ENCODE measurements around the gene CLEC1A. TPM values are rescaled to one million over a fixed set of nuclear protein-coding genes. Genes with fewer than 3 reads are reported as not detected.

The CLEC1A gene
- polyA plus RNA-seq, 1 experiment: not detected

GRCh38 chr12:10136637-10137205 lies 37.9 kb upstream of the CLEC1A start:
- CTCF ChIA-PET: interaction anchor here (1.0 to 1.7 kb wide), 5 partner anchors 16 to 394 kb away, joined by 3 to 7 read pairs (median 5); no protein-coding TSS in a partner anchor
- no peaks in the 10 kb centered on the region for H3K27me3 ChIP-seq (ENCODE audit: control insufficient read depth, insufficient read depth, low read length)
- TF ChIP-seq CTCF (IDR thresholded peaks at IDR 0.05; ENCODE audit: low read depth, low read length): no peak
- DNase-seq (ENCODE audit: low read depth, low spot score): no peak
- H3K9me3 ChIP-seq (ENCODE audit: control insufficient read depth, insufficient read depth, low read length): no peaks in the 10 kb centered on the region
- no peak overlapping the region for H3K27ac ChIP-seq (ENCODE audit: low read depth, low read length)
- no peak overlapping the region for H3K4me3 ChIP-seq (ENCODE audit: low read depth, low read length)
- POLR2A ChIA-PET: no interaction called here

- H3K27me3 ChIP-seq (ENCODE audit: control insufficient read depth, insufficient read depth, low read length): no peaks in the 10 kb centered on the region
- no peak overlapping the region for H3K27ac ChIP-seq (ENCODE audit: low read depth, low read length)
- no peak overlapping the region for H3K4me3 ChIP-seq (ENCODE audit: low read depth, low read length)
- DNase-seq (ENCODE audit: low read depth, low spot score): no peak
- no peaks in the 10 kb centered on the region for H3K9me3 ChIP-seq (ENCODE audit: control insufficient read depth, insufficient read depth, low read length)
- no peak for TF ChIP-seq CTCF (IDR thresholded peaks at IDR 0.05; ENCODE audit: low read depth, low read length)
- CTCF ChIA-PET: interaction anchor here (0.8 to 1.7 kb wide), 6 partner anchors 18 to 392 kb away, joined by 3 to 11 read pairs (median 4); partner anchors contain the start of gene CLEC12B
- POLR2A ChIA-PET: no interaction called here
Observed at GRCh38 chr12:10135126-10135525, 36.3 kb upstream of the CLEC1A start.

- Histone ChIP-seq H3K4me3 (ENCODE audit: low read depth, low read length) (no peak overlapping the region), H3K27me3 (ENCODE audit: control insufficient read depth, insufficient read depth, low read length) (no peaks in the 10 kb centered on the region), H3K9me3 (ENCODE audit: control insufficient read depth, insufficient read depth, low read length) (no peaks in the 10 kb centered on the region), H3K27ac (ENCODE audit: low read depth, low read length) (no peak overlapping the region)
- CTCF ChIA-PET: interaction anchor here (0.6 to 1.5 kb wide), 3 partner anchors 10 to 382 kb away, joined by 3 to 6 read pairs (median 6); partner anchors contain the start of gene CLEC12B
- TF ChIP-seq CTCF (IDR thresholded peaks at IDR 0.05; ENCODE audit: low read depth, low read length): no peak
- POLR2A ChIA-PET: no interaction called here
- DNase-seq (ENCODE audit: low read depth, low spot score): no peak
Observed at GRCh38 chr12:10132850-10133370, 34.1 kb upstream of the CLEC1A start.

- no peaks in the 10 kb centered on the region for H3K27me3 ChIP-seq (ENCODE audit: control insufficient read depth, insufficient read depth, low read length)
- H3K27ac ChIP-seq (ENCODE audit: low read depth, low read length): no peak overlapping the region
- ChIA-PET CTCF (interaction anchor here (0.6 to 2.6 kb wide), 3 partner anchors 9 to 97 kb away, joined by 3 to 11 read pairs (median 4); no protein-coding TSS in a partner anchor), POLR2A (no interaction called here)
- no peaks in the 10 kb centered on the region for H3K9me3 ChIP-seq (ENCODE audit: control insufficient read depth, insufficient read depth, low read length)
- no peak overlapping the region for H3K4me3 ChIP-seq (ENCODE audit: low read depth, low read length)
- TF ChIP-seq CTCF (IDR thresholded peaks at IDR 0.05; ENCODE audit: low read depth, low read length): no peak
- no peak for DNase-seq (ENCODE audit: low read depth, low spot score)
Observed at GRCh38 chr12:10131111-10131690, 32.4 kb upstream of the CLEC1A start.

GRCh38 chr12:10130042-10130441 lies 31.3 kb upstream of the CLEC1A start, which contains the start of gene CLEC7A:
CLEC7A (minus strand) TSS chr12:10130199; CDS start chr12:10130082, 117 bp downstream.
- no peak for DNase-seq (ENCODE audit: low read depth, low spot score)
- CTCF ChIA-PET: interaction anchor here (0.8 to 2.6 kb wide), 4 partner anchors 10 to 1064 kb away, joined by 3 to 11 read pairs (median 4); no protein-coding TSS in a partner anchor
- Histone ChIP-seq H3K4me3 (ENCODE audit: low read depth, low read length) (no peak within 1 kb of the TSS), H3K27ac (ENCODE audit: low read depth, low read length) (no peak within 1 kb of the TSS), H3K9me3 (ENCODE audit: control insufficient read depth, insufficient read depth, low read length) (no peaks in the 10 kb centered on the region), H3K27me3 (ENCODE audit: control insufficient read depth, insufficient read depth, low read length) (no peaks in the 10 kb centered on the region)
- POLR2A ChIA-PET: no interaction called here
- TF ChIP-seq CTCF (IDR thresholded peaks at IDR 0.05; ENCODE audit: low read depth, low read length): no peak

Data from AG04450 (cell line).